ENCODE results near the gene BSX.

BSX gene

GRCh38 chr11:122963961-122964360 lies 17.7 kb downstream of the BSX start:
- no peak for DNase-seq (ENCODE audit: low spot score)

- DNase-seq (ENCODE audit: low spot score): no peak
Observed at GRCh38 chr11:122954455-122954854, 27.2 kb downstream of the BSX start.

GRCh38 chr11:122951211-122951610 lies 30.4 kb downstream of the BSX start:
- no peak for DNase-seq (ENCODE audit: low spot score)

GRCh38 chr11:122938557-122938956 lies 43.1 kb downstream of the BSX start:
- no peak for DNase-seq (ENCODE audit: low spot score)

- DNase-seq (ENCODE audit: low spot score): no peak
Observed at GRCh38 chr11:122937983-122938382, 43.7 kb downstream of the BSX start.

- DNase-seq (ENCODE audit: low spot score): no peak
Observed at GRCh38 chr11:122933416-122933815, 48.2 kb downstream of the BSX start.

GRCh38 chr11:122931510-122931909 lies 50.1 kb downstream of the BSX start:
- DNase-seq (ENCODE audit: low spot score): no peak
